ENCODE data around the gene STH. TPM values are rescaled to one million over a fixed set of nuclear protein-coding genes. Genes with fewer than 3 reads are reported as not detected.

STH gene, protein sequence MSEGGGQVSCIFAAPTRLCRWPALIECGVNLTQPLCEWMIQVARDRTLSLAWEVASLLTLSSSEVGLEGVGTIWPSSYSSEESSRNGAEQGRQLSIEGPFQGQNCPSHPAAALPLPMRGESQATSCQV
- not detected in 5 replicates for total RNA-seq (2022; extraction: Qiagen RNA extraction; ENCODE audit: low read depth)

DNA sequence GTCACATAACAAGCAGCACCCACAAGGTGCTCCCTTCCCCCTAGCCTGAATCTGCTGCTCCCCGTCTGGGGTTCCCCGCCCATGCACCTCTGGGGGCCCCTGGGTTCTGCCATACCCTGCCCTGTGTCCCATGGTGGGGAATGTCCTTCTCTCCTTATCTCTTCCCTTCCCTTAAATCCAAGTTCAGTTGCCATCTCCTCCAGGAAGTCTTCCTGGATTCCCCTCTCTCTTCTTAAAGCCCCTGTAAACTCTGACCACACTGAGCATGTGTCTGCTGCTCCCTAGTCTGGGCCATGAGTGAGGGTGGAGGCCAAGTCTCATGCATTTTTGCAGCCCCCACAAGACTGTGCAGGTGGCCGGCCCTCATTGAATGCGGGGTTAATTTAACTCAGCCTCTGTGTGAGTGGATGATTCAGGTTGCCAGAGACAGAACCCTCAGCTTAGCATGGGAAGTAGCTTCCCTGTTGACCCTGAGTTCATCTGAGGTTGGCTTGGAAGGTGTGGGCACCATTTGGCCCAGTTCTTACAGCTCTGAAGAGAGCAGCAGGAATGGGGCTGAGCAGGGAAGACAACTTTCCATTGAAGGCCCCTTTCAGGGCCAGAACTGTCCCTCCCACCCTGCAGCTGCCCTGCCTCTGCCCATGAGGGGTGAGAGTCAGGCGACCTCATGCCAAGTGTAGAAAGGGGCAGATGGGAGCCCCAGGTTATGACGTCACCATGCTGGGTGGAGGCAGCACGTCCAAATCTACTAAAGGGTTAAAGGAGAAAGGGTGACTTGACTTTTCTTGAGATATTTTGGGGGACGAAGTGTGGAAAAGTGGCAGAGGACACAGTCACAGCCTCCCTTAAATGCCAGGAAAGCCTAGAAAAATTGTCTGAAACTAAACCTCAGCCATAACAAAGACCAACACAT lies at the start of gene STH:
Gene STH, plus strand, starts transcription at position 264 of the 913 bp plus-strand sequence. Its CDS starts 30 bp downstream, at position 294.

Other genes with a start within 250 kb of the STH start
- gene CRHR1, start 214.9 kb upstream of the STH start, total RNA-seq (2022; extraction: Qiagen RNA extraction; ENCODE audit: low read depth) = 0.20 TPM in 1 of 5 replicates, not detected in the others
- not detected in 5 replicates for gene SPPL2C, start 154.4 kb upstream of the STH start, total RNA-seq (2022; extraction: Qiagen RNA extraction; ENCODE audit: low read depth)
- 1.5 to 2.3 TPM (median 2.0 TPM) in 5 replicates for gene MAPT, start 104.7 kb upstream of the STH start, total RNA-seq (2022; extraction: Qiagen RNA extraction; ENCODE audit: low read depth)
- 20.7 to 27.7 TPM (median 25.0 TPM) in 5 replicates for gene KANSL1, start 194.2 kb downstream of the STH start, total RNA-seq (2022; extraction: Qiagen RNA extraction; ENCODE audit: low read depth)

Data from A549 treated with GW870086 at 1 μM for 4 hours (cell line).